MV-4-11 (cell line): ENCODE measurements around the gene GTSE1.

ENCODE experiments used
- DNase-seq: peaks from one replicate; lab custom pipeline; 2025; lab: John Stamatoyannopoulos, UW

GTSE1 gene

GRCh38 chr22:46327691-46328465 lies 31.2 kb downstream of the GTSE1 start:
- no peak for DNase-seq

- no peak for DNase-seq
These were observed 32.1 kb downstream of the GTSE1 start for GRCh38 chr22:46328797-46329196.

GRCh38 chr22:46329616-46330015 lies 32.9 kb downstream of the GTSE1 start:
- no peak for DNase-seq

GRCh38 chr22:46330426-46330825 lies 33.8 kb downstream of the GTSE1 start:
- DNase-seq, result no peak

DNA sequence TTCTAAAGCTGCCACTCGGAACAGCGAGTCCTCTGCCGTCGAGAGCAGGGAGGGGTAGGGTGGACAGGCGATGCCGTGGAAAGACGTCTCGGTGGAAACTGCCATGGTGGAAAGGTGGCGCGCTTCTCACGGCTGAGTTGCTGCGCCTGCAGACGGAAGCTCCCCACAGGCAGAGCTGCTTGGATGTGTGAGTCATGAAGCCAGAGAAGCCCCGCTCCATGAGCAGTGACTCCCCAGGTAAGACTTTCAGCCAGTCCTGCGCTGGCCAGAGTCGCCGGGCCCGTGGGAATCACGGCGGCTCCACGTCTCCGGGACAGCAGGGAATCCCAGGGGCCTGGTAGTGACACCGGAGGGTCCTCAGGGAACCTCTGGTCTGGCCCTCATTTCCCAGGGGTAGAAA lies 34.8 kb downstream of the GTSE1 start:
- DNase-seq, result no peak

DNA sequence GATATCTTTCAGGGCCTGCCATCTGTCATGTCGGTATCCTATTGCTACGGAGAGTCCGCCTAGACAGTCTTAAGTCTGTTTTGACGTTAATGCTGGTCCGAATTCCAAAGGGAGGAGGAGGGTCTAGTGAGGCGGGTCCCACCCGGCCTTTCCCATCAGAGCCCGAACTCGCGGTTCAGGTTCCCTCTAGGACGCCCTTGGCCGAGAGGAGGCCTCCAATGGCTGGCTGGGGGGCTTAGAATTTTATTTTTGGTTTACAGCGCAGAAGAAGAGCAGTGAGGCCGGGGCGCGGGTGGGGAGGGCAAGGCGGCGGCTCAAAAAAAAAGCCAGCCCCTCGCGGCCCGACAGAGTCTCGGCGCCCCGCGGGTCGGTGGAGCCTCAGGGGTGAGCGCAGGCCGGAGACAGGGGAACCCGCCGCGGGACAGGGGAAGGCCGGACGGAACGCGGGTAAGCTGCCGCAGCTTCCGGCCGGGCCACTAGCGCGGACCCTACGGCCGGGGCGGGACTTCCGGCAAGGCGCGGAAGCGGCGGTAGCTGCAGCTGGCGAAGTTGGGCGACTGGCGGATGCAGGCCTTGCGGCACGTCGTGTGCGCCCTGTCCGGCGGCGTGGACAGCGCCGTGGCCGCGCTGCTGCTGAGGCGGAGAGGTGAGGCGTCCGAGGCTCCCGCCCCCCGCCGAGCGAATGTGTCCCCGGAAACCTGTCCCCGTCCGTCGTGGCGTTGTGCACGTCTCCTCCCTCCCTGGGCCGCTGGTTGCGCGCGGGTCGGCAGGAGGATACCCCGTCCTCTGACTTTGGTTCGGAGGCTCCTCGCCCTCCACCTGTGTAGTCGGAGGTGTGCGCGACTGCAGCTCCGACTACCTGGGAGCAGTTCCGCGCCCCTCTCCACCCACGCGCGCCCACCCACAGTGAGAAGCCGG lies 38.8 kb downstream of the GTSE1 start, which contains the start of gene TRMU:
TSS of gene TRMU (plus strand) at position 514 of the 918 bp plus-strand sequence. CDS start at position 565, 51 bp downstream.
- DNase-seq, result peak; percentile 78

DNA sequence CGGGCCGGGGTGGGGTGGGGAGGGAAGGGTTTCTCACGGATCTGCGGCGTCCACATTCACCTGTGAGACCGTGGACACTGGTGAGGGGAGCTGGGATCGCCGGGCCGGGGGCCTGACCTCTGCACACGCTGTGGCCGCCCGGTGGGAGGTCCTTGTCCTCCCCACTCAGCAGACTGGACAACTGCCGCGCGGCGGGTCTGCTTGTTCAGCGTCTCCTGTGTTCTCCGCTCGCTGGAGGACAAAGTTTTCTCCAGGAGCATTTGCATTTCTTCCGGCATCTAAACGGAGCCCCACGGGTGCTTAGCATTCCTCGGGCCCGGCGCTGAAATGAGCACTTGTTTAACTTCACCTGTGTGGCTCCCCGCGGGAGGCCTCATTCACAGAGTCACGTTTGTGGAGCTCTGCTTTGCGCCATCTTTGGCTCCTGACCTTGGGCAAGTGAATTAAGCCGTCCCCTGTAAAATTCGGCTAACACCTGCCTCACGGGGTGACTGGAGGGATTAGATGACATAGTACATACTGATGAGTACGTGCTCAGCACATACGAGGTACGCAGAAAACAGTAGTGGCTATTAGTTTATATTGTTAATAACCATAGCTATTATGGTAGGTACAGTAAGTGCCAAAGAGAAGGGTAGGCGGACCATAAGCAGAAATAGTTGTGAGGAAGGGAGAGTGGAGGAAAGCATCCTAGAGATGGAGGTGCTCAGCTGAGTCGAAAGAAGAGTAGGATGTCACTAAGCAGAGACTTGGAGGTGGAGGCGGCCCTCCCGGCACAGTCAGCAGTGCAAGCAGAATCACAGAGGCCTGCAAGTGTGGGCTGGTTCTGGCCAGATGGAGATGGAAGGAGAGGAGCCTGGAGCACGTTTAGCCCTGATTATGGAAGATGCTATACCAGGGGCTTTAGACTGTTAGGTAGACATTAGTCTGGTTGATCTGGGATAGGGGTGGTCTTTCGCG lies 39.7 kb downstream of the GTSE1 start:
- DNase-seq, result no peak

GRCh38 chr22:46337870-46338269 lies 41.2 kb downstream of the GTSE1 start:
- DNase-seq, result no peak

DNA sequence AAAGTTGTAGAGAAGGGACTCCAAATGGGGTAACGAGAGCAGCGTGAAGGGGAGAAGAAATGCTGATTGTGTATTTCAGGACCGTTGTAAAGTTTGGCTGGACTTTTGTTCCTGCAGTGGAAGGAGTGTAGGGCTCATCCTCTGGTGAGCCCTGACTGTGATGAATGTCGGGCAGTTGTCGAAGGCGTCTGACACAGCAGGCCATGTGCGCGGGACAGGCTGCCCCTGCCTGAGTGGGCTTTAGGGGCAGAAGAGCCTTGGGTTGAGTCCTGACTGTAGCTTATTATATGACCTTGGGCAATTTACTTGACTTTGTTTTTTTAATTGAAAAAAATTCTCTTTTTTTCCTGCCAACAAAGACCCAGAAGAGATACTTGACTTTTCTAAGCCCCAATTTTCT lies 42.0 kb downstream of the GTSE1 start:
- no peak for DNase-seq

DNA sequence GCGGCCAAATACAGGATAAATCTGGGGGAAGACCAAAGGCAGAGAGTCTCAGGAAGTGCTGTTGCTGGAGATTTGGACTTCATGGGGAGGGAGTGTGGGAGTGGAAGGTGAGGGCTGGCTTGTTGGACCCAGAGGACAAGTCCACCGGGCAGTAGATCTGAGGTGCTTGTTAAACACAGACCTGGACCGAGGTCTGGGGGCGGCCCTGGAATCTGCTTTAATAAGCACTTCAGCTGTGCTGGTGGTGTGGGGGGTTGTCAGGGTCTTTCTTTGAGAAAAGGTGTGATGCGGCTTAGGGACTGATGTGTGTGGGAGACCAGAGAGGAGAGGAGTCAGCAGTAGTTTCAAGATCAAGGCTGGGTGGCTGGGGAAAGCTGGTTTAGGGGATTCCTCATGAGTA lies 43.3 kb downstream of the GTSE1 start:
- no peak for DNase-seq

DNA sequence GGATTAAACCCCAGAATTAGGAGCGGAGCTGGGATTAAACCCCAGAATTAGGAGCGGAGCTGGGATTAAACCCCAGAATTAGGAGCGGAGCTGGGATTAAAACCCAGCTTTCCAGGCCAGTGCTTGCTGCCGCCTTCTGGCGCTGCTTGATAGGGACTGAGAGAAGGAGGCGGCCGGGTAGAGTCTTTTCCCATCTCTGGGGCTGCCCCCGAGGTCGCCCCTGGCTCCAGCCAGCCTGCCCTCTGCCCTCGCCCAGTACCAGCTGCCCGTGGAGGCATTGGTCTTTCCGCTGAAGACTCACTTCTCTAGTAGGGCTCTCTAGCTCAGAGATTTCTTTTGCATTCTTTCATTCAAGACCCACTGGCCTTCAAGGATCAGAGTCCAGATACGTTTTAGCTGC lies 44.0 kb downstream of the GTSE1 start:
- DNase-seq, result no peak

- no peak for DNase-seq
These were observed 50.2 kb downstream of the GTSE1 start for GRCh38 chr22:46346680-46347405.

DNA sequence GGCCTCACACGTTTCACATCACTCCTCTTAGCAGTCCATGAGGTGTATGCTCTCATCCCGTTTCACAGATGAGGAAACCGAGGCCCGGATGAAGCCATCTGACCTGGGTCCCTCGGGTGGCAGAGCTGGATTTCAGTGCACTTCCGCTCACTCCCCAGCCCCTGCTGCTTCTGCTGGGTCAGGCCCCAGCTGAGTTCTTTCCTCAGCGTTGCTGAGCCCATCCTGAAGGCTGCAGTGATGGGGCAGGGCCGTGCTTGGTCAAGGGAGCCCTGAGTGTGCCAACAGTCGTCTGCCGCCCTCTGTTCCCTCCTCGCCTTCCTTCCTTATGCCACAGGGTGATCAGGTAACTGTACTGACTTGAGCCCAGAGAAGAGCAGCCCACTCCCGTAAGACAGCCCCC lies 51.0 kb downstream of the GTSE1 start:
- DNase-seq, result no peak

DNA sequence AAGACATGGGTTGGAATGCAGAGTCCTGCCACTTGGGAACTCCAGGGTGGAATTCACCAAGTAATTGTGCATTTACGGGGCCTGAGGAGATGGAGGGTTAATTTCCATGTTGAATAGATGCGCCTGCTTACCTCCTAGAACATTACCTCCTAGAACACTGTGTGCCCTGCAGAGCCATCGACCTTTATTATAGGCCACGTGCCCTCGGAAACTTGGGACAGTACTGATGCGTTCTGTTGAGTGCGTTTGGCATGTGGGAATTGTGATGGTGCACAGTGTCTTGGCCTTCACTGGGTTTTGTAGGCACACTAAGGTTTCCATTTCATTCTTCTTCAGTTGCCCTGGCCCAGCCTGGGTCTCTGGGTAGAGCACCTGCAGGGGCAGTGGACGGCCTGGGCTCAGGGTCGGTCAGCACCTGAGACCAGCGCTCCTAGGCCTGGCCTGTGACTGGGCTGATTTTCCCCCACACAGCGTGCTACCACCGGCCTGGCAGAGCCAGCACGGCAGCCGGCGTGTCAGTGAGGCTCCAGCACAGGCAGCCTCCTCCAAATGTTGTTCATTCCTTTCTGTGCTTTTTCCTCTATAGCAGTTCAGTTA lies 51.5 kb downstream of the GTSE1 start:
- no peak for DNase-seq

- DNase-seq, result no peak
These were observed 52.6 kb downstream of the GTSE1 start for GRCh38 chr22:46349238-46349637.

DNA sequence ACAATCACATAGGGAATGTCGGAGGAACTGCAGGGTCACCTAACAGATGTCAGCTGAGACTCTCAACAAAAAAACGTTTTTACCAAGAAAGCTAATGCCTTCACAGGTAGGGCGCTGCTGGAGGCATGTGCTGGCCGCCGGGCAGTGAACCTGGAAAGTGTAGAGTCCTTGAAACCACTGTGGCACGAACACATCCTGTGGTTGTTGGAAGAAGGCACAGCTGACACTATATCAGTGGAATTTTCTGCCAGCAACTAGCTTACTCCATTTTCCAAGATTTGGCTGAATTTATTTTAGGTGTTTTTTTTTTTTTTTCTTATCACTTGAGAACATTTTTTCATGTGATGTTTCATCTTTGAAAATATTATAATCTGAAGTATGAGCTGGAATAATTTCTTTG lies 53.0 kb downstream of the GTSE1 start:
- no peak for DNase-seq

- no peak for DNase-seq
These were observed 53.5 kb downstream of the GTSE1 start for GRCh38 chr22:46350121-46350520.

- DNase-seq, result no peak
These were observed 54.0 kb downstream of the GTSE1 start for GRCh38 chr22:46350646-46351045.

DNA sequence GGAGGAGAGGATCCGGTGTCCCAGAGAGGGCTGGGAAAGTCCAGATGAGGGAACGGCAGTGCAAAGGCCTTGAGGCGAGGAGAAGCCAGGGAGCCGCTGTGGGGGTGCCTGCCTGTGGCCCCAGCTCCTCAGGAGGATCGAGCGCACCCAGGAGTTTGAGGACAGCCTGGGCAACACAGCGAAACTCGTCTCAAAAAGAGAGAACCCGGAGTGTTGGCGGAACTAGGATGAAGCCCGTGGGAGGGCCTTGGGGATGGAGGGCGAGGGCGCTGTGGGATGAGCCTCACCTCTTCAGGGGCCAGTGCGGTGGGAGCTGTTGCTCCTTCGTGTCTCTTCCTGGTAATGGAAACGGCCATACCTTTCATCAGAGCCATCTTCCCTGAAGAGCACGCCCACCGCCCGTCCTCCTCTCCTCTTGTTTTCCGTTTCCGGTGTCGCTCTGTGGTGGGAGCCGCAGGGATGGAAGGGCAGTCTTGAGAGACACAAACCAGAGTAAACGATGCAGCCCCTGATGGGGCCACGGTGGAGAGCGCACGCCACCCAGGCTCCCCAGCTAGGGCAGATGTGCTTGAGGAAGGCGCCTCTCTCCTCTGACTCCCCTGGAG lies 54.6 kb downstream of the GTSE1 start:
- DNase-seq, result no peak

DNA sequence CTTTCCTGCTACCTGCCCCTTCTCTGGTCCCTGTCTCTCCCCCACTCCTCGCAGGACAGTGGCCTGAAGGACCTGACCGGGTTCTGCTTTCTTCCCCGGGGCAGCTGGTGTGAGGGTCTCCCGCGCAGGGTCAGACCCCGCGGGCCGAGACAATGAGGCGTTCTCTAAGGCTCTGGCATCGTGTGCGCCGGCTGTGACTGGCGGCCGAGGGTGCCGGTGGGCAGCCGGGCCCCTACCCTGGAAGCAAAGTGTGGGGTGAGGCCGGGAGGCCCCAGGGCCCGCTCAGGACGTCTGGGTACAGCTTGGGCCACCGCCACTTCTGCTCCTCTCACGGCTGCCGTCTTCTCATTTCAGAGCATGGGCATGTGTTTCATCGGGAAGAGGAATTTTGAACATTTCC lies 55.1 kb downstream of the GTSE1 start:
- DNase-seq, result no peak
